Measurements from ENCODE around the gene PIP4K2A.
"Not testable (repeated sequence)": the region's sequence is repeated elsewhere in the genome, so short reads cannot be mapped to it uniquely, and the experiment has no call there.

Gene PIP4K2A

DNA sequence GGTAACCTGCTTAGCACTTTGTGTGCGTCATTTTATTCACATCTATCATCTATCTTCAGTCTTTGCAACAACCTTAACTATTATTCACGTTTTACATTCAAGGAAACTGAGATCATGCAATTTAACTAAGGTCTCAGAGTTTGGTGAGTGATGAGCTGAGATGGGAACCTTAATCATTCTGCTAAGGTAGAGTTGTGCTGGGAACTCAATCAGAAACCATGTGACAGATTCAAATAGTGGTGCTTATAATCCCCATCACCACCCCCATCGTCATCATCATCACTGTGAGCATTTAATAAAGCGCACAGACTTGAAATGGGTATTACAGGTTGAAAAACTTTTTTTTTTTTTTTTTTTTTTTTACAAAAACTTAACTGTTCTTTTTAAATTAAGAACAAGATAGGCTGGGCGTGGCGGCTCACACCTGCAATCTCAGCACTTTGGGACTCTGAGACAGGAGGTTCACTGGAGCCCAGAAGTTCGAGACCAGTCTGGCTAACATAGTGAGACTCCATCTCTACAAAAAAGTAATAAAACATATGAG lies 160.9 kb downstream of the PIP4K2A start:
- no peak for DNase-seq (ENCODE audit: low spot score)

DNA sequence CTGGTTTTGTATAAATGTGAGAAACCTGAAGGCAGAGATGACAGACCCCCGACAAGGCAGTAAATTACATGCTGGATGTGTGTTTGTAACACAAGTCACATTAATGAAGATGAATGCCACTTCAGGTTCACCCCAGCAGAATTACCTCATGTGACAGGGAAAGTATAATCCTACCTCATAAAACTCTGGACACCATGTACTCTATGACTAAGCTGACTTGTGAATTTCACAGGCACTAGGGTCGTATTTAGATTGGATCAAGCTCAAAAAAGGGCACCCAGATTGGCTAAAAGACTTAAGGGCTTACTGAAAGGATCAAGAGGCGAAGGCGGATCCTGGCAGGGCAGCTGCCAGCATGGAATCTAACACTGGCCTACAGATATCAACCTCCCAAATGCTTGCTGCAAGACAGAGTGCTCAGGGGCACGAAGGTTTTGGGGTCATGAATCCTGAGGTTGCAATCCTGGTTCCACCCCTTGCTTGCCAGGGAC lies 161.4 kb downstream of the PIP4K2A start:
- no peak for DNase-seq (ENCODE audit: low spot score)

DNA sequence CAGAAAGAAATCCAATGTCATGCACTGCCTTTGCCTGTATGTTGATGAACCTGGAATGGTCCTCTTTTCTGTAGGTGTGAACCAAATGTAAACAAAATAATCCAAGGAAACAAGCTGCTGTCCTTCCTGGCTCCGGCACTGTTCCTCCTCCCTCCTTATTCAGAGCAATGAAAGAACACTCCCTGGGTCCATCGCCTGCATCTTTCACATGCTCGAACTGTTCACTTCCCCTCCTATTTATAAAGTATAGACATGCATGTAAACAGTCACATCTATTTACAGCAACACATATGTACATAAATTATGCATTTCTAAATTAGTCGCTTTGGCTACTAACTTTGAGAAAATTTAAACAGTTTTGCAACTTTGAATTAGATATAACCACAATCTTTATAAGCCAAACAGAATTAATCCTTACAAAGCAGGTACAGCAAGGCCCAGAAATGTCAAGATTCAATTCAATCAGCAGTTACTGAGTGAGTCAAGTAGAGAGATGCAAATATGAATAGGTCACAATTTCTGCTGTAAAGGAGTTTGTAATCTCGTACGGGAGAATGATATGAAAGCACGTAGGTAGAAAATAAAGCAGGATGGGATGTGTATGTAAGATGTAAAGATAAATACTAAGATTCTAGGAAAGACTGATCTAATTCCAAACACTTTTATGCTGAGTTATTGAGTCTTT lies 162.6 kb downstream of the PIP4K2A start:
- no peak for DNase-seq (ENCODE audit: low spot score)

DNA sequence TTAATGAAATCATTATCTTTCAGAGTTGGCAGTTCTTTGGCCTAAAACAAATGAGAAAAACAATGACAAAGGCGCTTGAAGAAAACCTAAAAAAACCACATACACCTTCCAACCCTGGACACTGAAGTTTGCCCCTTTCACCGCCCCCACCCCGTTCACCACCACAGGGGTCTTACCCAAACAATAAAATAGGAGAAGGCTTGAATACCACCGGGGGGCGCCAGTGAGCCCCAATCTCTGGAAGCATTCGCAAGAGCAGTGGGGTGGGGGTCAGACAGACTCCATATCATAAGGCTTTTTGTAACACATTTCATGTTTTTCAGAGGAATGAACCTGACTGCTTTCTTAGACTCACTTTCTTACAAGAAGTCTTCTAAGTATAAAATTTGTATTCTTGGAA lies 163.6 kb downstream of the PIP4K2A start:
- DNase-seq (ENCODE audit: low spot score) = no peak

DNA sequence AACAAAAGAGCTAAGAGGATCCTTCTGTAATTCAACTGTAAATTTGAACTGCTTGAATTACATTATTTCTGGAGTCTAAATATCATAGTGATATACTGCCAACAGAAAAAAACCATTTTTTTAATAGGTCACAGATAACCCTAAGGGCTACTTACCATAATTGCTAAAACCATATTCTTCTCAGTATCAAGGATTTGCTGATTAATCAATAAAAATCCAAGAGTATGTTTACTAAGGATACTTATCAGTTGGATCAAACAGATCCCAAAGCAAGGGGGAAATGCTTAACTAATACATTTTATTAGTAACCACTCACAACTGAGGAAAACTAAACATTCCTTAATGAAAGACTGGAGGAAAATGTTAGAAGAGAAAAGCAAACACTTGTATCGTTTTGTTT lies 166.0 kb downstream of the PIP4K2A start:
- DNase-seq (ENCODE audit: low spot score) = no peak

DNA sequence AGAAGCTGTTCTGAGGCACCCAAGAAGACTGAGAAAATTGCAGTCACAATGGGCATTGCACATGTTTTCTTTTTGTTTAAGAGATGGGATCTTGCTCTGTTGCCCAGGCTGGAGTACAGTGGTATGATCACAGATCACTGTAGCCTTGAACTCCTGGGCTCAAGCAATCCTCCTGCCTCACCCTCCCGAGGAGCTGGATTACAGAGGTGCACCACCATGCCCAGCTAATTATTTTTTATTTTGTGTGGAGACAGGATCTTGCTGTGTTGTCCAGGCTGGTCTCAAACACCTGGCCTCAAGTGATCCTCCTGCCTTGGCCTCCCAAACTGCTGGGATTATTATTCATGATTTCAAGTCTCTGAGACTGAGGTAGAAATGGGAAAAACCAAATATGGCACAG lies 168.7 kb downstream of the PIP4K2A start:
- no peak for DNase-seq (ENCODE audit: low spot score)

DNA sequence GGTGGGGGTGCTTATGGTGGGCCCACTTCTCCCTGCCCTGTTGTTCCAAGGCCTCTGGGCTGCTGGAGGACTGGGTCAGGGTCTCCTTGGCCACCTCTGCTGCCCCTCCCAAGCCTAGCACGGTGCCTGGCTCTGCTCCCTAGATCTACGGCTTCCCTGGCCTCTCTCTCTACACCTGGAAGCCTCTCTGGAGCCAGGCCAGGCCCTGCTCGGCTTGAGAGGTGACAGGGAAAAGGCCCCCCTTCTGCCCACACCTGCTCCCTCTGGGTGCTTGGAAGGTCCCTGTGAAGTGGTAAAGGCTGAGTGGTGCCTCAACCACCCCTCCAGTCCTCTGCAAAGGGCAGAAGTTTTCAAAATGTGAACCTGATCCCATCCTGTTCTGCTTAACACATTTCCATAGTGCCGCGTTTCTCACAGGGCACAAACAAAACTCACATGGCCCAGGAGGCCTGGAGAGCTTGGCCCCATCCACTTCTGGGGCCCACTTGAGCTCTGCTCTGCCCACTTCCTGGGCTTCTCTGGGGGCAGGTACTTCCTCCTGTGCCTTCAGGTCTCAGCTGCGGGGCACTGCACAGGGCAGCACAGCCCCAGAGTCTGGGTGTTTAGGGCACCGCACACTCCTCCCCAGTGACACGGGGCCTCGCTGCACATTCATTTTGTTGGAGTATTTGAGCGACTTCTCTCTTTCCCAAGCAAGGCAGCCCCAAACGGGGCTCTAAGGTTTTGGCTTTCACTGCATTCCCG lies 169.9 kb downstream of the PIP4K2A start:
- DNase-seq (ENCODE audit: low spot score) = no peak

DNA sequence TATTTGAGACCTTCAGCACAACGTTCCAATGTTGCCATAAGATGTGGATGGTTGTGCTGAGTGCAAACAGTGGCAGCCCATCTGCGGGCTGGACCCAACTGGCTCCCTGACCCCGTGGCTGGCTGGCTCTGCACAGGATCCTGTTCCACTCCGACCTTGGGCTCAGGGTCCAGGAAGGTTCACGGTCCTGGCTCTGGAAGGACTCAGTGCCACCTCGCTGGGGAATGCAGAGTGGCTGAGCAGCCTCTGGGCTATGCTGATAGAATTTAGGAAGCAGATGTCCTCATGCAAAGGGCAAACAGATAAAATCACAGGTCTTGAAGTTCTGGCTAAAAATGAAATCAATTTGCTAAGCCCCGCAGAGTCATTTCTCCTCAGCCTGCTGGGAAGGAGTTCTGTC lies 171.6 kb downstream of the PIP4K2A start:
- no peak for DNase-seq (ENCODE audit: low spot score)

DNA sequence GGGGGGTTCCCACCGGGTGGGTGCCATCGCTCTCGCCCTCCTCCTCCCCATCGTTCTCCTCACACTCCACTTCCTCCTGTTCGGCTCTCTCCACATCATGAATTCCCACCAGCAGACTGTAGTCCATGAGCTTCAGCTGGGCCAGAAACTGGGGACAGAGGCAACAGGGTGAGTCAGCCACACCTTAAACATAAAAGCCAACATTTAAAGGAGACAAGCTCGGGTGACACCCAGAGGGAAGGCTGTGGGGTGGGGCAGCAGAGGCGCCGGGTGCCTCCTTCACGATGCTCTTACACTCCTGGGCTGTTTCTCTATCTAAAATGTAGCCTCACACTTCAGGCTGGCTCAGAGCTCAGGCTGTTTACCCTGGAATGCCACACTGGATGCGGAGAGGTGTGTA lies 172.5 kb downstream of the PIP4K2A start:
- no peak for DNase-seq (ENCODE audit: low spot score)

DNA sequence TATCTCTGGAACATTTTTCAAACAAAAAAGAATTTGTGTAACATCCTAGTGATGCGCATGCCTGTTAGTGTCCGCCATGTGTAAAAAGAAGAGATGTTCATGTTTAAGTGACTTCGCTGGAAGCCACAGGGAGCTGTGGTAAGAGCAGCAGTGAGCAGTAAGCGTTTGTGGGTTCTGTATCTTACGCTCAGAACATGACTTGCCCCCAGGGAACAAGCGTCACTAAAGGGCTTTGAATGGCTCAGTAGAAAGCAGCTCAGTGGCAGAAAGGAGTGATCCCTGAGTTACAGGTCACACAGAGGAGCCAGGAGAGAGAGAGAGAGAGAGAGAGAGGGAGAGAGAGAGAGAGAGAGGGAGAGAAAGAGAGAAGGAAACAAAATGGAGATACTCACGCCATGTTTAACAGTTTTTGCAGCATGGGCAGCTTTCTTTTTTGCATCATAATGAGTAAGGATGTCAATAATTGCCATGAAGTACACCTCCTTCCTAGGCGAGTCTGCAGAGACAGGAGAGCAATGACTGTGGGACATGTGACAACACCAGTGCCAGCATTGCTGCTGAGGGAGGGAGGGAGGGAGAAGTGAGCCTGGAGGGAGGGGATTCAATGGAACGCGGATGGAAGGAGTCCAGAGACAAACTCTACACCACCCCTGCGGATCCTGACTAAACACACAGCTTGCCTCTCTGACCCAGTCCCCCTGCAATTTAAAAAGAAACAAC lies 174.6 kb downstream of the PIP4K2A start:
- no peak for DNase-seq (ENCODE audit: low spot score)

DNA sequence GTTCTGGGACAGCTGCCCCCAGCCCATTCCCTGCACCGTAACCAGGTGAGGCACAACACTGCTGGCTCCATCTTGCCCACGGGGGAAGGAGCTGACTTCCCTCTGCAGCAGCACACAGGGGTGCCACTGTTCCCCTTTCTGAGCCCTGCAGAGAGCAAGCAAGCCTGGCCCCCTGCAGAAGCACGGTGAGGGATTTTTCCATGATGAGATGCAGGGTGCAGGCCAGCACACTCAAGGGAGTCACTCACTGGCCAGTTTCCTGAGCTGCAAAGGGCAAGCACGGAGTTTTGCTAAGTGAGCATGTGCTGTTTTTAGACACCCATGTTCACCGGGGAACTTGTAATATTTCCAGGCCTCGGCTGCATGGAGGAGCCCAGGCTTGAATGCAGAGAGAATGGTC lies 176.6 kb downstream of the PIP4K2A start:
- DNase-seq (ENCODE audit: low spot score) = no peak

DNA sequence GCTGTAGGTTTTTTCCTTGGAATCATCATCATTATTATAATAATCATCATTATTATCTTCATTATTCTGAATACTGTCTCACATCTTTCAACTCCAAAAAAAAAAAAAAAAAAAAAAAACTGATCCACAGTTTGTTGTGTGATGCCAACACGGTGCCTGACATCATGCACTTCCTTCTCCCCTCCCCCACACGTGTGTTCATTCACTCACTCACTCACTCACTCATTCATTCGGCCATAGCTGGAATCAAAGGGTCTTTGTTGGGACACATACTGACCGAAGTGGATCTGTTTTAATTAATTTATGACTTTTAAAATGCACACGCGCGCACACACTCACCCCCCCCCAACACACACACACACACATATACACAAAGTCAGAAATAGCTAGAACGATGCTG lies 177.8 kb downstream of the PIP4K2A start:
- no peak for DNase-seq (ENCODE audit: low spot score)

DNA sequence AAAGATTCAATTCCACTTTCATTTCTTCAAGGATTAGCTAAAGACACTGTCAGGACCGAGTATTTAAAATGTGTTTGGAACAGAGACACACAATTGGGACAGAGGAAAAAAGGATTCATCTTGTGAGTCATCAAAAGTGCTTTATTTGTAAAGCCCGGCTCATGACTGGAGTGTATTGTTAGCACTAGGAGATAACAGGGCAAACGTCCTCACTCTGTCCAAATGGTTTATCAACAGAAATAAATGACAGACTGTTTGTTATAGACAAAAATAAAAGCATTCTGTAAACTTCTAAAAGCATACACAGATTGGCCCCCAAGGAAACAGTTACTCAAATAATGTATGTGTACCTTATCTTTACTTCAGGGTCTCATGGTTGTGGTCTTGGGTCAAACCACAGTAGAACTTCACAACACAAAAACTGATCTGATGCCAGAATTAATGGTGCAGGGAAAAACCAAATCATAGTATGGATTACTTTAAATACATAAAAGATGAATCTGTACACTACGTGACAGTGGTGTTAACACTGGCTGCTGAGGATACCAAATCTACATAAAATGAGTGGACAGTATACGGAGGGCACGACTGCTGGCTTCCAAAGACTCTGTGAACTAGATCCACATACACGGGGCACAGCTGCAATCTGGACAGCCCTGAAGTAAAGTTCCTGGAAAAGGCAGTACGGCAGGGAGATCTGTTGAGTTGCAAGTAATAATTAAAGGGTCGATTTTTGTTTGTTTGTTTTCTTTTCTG lies 179.4 kb downstream of the PIP4K2A start:
- no peak for DNase-seq (ENCODE audit: low spot score)

DNA sequence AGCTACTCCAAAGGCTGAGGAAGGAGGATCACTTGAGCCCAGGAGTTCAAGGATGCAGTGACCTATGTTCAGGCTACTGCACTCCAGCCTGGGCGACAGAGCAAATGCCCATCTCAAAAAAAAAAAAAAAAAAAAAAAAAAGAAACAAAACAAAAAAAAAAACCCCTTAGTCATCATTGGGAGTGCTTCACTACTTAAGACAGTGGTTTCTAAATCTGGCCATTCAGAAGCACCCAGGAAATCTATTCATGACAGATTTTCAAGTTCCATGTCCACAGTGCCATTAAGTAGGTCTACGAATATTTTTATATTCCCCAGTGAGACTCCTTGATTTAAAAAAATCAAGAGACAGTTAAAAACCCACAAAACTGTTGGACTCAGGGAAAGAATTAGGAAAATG lies 182.9 kb downstream of the PIP4K2A start:
- no peak for DNase-seq (ENCODE audit: low spot score)

DNA sequence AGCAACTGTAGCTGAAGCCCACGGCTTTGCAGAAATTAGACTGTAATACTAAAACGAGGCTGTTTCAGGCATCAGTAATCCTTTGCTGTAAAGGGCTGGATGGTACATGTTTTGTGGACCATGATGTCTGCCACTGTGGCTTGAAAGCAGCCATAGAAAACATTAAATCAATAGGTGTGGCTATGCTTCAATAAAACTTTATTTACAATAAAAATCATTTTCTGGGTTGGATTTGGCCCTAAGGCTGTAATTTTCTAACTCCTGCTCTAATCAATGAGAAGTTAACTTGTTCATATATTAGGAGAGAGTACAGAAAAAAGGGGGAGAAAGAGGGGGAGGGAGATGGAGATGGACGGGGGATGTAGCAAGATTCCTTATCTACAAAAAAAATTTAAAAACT lies 183.4 kb downstream of the PIP4K2A start:
- DNase-seq (ENCODE audit: low spot score) = no peak

DNA sequence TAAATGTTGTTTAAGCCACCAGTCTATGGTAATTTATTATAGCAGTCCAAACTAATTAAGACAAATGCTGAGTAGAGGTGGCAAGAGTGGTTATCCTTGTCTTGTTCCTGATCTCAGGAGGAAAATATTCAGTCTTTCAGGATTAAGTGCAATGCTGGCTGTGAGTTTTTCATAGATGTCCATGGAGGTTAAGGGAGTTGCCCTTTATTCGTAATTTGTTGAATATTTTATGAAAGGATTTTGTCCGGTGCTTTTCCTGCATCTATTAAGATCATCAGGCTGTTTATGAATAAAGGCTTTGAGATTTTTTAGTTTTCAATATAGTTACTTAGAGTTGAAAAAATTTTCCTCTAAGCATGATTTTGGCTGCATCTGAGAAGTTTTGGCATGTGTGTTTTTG lies 186.9 kb downstream of the PIP4K2A start:
- no peak for DNase-seq (ENCODE audit: low spot score)

DNA sequence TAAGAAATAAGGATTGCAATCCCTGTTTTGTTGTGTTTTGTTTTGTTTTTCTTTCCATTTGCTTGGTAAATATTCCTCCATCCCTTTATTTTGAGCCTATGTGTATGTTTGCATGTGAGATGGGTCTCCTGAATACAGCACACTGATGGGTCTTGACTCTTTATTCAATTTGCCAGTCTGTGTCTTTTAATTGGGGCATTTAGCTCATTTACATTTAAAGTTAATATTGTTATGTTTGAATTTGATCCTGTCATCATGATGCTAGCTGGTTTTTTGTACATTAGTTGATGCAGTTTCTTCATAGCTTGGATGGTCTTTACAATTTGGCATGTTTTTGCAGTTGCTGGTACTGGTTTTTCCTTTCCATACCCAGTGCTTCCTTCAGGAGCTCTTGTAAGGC lies 190.0 kb downstream of the PIP4K2A start:
- not testable (repeated sequence) for DNase-seq (ENCODE audit: low spot score)

DNA sequence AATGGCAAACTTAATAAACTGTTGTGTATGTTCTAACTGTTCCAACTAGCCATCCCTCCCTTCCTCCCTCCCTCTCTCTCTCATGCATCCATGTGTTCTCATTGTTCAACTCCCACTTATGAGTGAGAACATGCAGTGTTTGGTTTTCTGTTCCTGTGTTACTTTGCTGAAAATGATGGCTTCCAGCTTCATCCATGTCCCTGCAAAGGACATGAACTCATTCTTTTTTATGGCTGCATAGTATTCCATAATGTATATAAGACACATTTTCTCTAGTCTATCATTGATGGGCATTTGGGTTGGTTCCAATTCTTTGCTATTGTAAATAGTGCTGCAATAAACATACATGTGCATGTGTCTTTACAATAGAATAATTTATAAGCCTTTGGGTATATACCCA lies 193.7 kb downstream of the PIP4K2A start:
- DNase-seq (ENCODE audit: low spot score) = not testable (repeated sequence)

DNA sequence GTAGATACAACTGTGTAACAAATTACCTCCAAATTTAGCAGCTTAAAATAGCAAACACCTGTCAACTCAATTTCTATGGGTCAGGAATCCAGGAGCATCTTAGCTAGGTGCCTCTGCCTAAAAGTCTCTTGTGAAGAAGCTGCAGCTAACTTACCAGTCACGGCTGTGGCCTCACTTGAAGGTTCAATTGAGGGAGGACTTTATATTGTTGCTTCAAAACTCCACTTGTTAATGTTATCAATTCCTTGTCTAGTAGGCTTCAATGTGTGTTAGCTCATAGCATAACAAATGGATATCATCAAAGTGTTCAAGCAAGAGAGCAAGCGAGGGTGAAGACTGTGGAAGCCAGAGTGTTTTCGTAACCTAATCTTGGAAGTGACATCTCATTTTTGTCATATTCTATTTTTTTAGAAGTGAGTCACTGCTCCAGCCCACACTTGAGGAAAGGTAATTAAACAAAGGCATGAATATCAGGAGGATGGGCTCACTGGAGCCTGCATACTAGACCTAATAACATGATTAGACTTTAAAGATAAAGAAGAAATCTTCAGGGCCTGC lies 196.1 kb downstream of the PIP4K2A start:
- no peak for DNase-seq (ENCODE audit: low spot score)

DNA sequence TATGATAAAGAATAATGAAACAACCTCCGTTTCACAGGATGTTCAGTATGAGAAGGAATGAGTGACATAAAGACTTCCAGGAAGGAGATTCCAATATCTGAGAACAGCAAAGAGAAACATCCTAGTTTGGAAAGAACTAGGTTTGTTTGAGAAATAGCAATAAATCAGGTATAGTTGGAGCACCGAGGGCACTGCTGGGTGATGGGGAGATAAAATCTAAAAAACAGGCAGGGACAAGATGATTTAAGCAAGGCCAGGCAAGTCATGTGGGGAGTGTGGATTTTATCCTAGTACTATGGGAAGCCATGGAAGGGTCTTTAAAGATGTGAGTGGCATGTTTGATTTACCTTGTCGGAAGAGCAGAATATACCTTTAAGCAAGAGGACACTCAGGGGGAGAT lies 199.4 kb downstream of the PIP4K2A start:
- no peak for DNase-seq (ENCODE audit: low spot score)

DNA sequence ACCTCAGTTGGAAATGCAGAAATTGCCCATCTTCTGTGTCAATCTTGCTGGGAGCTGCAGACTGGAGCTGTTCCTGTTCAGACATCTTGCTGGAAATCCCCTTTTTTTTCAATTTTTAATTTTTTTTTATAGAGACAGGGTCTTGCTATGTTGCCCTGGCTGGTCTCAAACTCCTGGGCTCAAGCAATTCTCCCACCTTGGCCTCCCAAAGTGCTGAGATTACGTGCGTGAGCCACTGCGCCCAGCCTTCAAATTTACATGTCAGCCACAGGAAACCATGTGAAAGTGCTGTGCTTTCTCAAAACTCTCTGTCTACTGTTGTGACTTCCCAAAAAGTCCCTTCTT lies 200.0 kb downstream of the PIP4K2A start:
- not testable (repeated sequence) for DNase-seq (ENCODE audit: low spot score)
